ENCODE measurements around the gene SPAG9. TPM values are rescaled to one million over a fixed set of nuclear protein-coding genes. Genes with fewer than 3 reads are reported as not detected.

SPAG9 gene
- total and polyA plus RNA-seq, 2 experiments from 2014 or later = 12.1 to 66.2 TPM

DNA sequence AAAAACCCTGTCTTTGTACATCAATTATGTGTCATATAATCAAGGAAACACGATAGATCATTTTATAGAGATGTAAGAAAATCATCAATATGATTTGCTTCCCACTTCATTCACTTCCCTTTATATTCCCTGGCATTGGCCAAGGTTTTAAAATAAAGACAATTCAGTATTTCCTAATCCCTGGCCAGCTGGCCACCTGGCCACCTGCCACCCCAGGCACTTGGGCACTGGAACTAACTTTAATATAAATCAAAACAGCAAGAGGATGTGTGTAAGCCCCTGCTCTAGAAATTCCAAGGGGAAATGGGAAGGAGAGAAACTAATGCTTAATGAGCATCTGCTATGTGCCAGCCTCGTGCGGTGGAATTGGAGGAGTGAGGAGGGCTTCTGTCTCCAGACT, 195.9 kb downstream of the SPAG9 start:
- Histone ChIP-seq H3K4me1 (ENCODE audit: low read depth) (peaks cover 9% of the 10 kb centered on the region), H3K4me3 (no peak overlapping the region), H3K36me3 (no peaks in the 10 kb centered on the region), H3K27ac (no peak overlapping the region), H3K27me3 (no peaks in the 10 kb centered on the region), H3K9me3 (ENCODE audit: low read depth) (no peaks in the 10 kb centered on the region)
- TF ChIP-seq, protein P1, sequence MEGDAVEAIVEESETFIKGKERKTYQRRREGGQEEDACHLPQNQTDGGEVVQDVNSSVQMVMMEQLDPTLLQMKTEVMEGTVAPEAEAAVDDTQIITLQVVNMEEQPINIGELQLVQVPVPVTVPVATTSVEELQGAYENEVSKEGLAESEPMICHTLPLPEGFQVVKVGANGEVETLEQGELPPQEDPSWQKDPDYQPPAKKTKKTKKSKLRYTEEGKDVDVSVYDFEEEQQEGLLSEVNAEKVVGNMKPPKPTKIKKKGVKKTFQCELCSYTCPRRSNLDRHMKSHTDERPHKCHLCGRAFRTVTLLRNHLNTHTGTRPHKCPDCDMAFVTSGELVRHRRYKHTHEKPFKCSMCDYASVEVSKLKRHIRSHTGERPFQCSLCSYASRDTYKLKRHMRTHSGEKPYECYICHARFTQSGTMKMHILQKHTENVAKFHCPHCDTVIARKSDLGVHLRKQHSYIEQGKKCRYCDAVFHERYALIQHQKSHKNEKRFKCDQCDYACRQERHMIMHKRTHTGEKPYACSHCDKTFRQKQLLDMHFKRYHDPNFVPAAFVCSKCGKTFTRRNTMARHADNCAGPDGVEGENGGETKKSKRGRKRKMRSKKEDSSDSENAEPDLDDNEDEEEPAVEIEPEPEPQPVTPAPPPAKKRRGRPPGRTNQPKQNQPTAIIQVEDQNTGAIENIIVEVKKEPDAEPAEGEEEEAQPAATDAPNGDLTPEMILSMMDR (IDR thresholded peaks at IDR 0.05; ENCODE audit: low read depth, low read length) = no peak
- DNase-seq (ENCODE audit: low read depth in 1 of 2, low spot score in 1 of 2) = no peak

DNA sequence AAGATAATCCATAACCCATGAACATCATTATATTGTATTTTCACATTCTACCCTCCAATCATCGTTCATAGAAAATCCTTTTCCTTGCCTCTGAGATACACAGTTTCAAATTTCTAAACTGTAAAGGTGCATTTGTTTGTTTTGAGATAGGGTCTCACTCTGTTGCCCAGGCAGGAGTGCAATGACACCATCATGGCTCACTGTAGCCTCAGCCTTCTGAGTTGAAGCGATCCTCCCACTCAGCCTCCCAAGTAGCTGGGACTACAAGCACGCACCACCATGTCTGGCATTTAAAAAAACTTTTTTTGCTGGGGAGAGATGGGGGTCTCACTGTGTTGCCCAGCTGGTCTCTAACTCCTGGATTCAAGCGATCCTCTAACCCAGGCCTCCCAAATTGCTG, 196.4 kb downstream of the SPAG9 start:
- no peak overlapping the region for H3K4me3 ChIP-seq
- peaks cover 14% of the 10 kb centered on the region for H3K4me1 ChIP-seq (ENCODE audit: low read depth)
- no peak overlapping the region for H3K27ac ChIP-seq
- no peaks in the 10 kb centered on the region for H3K27me3 ChIP-seq
- TF ChIP-seq, protein P1 (IDR thresholded peaks at IDR 0.05; ENCODE audit: low read depth, low read length) = no peak
- H3K36me3 ChIP-seq = no peaks in the 10 kb centered on the region
- H3K9me3 ChIP-seq (ENCODE audit: low read depth) = no peaks in the 10 kb centered on the region
- DNase-seq (ENCODE audit: low read depth in 1 of 2, low spot score in 1 of 2) = no peak

DNA sequence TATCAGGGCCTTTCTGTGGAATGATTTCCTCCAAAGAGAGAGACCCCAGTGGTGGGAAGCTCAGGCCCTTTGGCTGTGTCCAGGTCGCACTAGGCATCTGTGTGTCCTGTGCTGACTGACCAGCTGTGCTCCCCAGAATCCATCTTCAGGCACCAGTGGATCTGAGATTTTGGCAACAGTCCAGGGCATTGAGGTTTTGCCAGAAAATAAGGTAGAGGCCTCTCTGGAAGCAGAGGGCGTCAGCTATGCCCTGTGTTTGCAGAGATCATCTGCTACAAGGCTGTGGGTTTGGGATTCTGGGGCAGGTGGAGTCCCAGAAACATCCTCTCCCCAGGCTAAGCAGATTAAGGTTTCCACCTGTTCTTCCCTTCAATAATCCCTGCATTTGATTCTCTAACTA, 197.1 kb downstream of the SPAG9 start:
- Histone ChIP-seq H3K4me3 (no peak overlapping the region), H3K27ac (no peak overlapping the region), H3K4me1 (ENCODE audit: low read depth) (peaks cover 21% of the 10 kb centered on the region), H3K27me3 (no peaks in the 10 kb centered on the region), H3K9me3 (ENCODE audit: low read depth) (no peaks in the 10 kb centered on the region), H3K36me3 (no peaks in the 10 kb centered on the region)
- TF ChIP-seq, protein P1 (IDR thresholded peaks at IDR 0.05; ENCODE audit: low read depth, low read length) = no peak
- DNase-seq (ENCODE audit: low read depth in 1 of 2, low spot score in 1 of 2) = no peak

DNA sequence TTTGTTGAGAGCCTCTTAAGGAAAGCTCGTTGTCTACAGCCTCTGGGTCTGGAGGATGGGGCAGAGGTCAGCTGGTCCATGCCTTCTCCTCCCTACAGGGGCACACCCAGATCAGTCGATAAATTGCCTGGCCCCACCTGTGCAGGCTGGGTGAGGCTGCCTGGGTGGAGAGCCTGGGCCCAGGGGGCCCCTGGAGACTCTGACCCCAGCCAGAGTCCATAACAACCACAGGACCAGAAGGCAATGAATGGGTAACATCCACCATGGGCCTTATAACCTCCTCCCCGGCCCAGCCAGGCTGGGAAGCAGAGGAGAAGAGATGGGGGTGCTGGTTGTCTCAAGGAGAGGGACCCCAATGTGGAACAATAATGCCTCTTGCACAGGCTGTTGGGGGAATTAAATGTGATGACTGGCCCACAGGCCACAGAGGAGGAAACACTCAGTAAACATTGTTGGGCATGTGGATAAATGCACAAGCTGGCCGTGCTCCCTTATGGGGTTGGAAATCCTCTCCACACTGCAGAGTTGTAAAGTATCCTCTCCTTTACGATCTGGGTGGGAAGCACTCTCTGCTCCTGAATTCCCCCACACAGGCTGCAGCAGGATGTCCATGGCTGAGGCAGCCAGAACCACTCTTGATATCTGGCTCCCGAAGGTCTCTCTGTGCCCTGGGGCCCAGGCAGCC, 197.8 kb downstream of the SPAG9 start:
- Histone ChIP-seq H3K36me3 (no peaks in the 10 kb centered on the region), H3K27me3 (no peaks in the 10 kb centered on the region), H3K27ac (no peak overlapping the region), H3K4me3 (no peak overlapping the region), H3K4me1 (ENCODE audit: low read depth) (peaks cover 28% of the 10 kb centered on the region), H3K9me3 (ENCODE audit: low read depth) (no peaks in the 10 kb centered on the region)
- TF ChIP-seq, protein P1 (IDR thresholded peaks at IDR 0.05; ENCODE audit: low read depth, low read length) = no peak
- DNase-seq (ENCODE audit: low read depth in 1 of 2, low spot score in 1 of 2) = no peak

DNA sequence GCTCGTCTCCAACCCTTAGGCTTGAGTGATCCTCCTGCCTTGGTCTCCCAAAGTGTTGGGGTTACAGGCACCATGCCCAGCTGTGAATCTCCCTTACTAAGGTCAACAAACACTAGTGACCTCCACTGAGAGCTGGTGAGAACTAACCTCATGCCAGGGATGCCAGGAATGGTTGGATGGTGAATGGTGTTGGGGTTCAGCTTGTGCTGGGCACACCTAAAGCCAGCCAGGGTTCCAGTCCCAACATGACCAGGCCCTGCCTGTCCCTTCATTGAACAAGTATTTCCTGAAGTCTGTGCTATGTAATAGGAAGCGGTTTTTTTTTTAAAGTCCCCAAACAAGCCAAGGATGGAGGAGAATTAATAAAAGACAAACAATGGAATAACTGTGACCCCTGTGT, 198.6 kb downstream of the SPAG9 start:
- Histone ChIP-seq H3K27ac (no peak overlapping the region), H3K4me1 (ENCODE audit: low read depth) (peaks cover 30% of the 10 kb centered on the region), H3K4me3 (no peak overlapping the region), H3K27me3 (no peaks in the 10 kb centered on the region), H3K36me3 (no peaks in the 10 kb centered on the region), H3K9me3 (ENCODE audit: low read depth) (no peaks in the 10 kb centered on the region)
- no peak for DNase-seq (ENCODE audit: low read depth in 1 of 2, low spot score in 1 of 2)
- TF ChIP-seq, protein P1 (IDR thresholded peaks at IDR 0.05; ENCODE audit: low read depth, low read length) = no peak
